GM23338 (cell line): ENCODE measurements around the gene ZKSCAN2. TPM values are rescaled to one million over a fixed set of nuclear protein-coding genes. Genes with fewer than 3 reads are reported as not detected.

Source experiments
- ATAC-seq: fragments of 200-7000 bp; cut with Tn5 transposase; 3 replicates; pipeline ENCODE4 v1.9.1; 2020
- DNase-seq: peaks from one replicate; pipeline ENCODE4 v3.0.0-alpha.2; 2015; ENCODE audit warnings: low spot score
- H2AFZ ChIP-seq: fragments of 200-600 bp; sonication (generic); 2 replicates; pipeline ENCODE4 v1.8.0; 2016; ENCODE audit warnings: antibody characterized with exemption, mild to moderate bottlenecking, moderate library complexity
- H3F3A ChIP-seq: fragments of 200-600 bp; sonication (generic); replicated peaks from 2 replicates; pipeline ENCODE4 v1.8.0; 2017; ENCODE audit warnings: antibody characterized with exemption, mixed run types, low read depth
- H3K27ac ChIP-seq: fragments of 200-600 bp; sonication (generic); 2 replicates; pipeline ENCODE4 v1.6.1; 2016; ENCODE audit warnings: low read depth
- H3K27me3 ChIP-seq: fragments of 200-600 bp; sonication (generic); 2 replicates; pipeline ENCODE4 v1.8.0; 2016; ENCODE audit warnings: mild to moderate bottlenecking, mixed run types, moderate library complexity; ENCODE audit not compliant: insufficient read depth
- H3K36me3 ChIP-seq: fragments of 200-600 bp; sonication (generic); 2 replicates; pipeline ENCODE4 v1.8.0; 2016; ENCODE audit warnings: mild to moderate bottlenecking; ENCODE audit not compliant: insufficient read depth
- H3K4me1 ChIP-seq: fragments of 200-600 bp; sonication (generic); 2 replicates; pipeline ENCODE4 v1.8.0; 2016; ENCODE audit warnings: mild to moderate bottlenecking, moderate library complexity; ENCODE audit not compliant: insufficient read depth
- H3K4me2 ChIP-seq: fragments of 200-600 bp; sonication (generic); 2 replicates; pipeline ENCODE4 v1.7.1; 2017; ENCODE audit warnings: mixed run types
- H3K4me3 ChIP-seq: fragments of 200-600 bp; sonication (generic); 2 replicates; pipeline ENCODE4 v1.6.1; 2016; ENCODE audit warnings: mixed run types
- H3K79me2 ChIP-seq: fragments of 200-600 bp; sonication (generic); replicated peaks from 2 replicates; pipeline ENCODE4 v1.8.0; 2017; ENCODE audit warnings: mild to moderate bottlenecking; ENCODE audit not compliant: insufficient read depth
- H3K9me2 ChIP-seq: fragments of 200-600 bp; sonication (generic); 2 replicates; pipeline ENCODE4 v1.8.0; 2017; ENCODE audit not compliant: insufficient read depth
- H4K20me1 ChIP-seq: fragments of 200-600 bp; sonication (generic); replicated peaks from 2 replicates; pipeline ENCODE4 v1.8.0; 2017; ENCODE audit warnings: mild to moderate bottlenecking; ENCODE audit not compliant: insufficient read depth
- H3K27ac Mint-ChIP-seq: 2 replicates; pipeline ENCODE4 v1.8.0; 2020; ENCODE audit warnings: inconsistent platforms, mild to moderate bottlenecking, moderate library complexity, mixed read lengths
- H3K27me3 Mint-ChIP-seq: 3 replicates; pipeline ENCODE4 v1.8.0; 2022; ENCODE audit warnings: low read depth, mild to moderate bottlenecking, moderate library complexity, mixed read lengths, inconsistent platforms; ENCODE audit not compliant: insufficient read depth, poor library complexity
- H3K36me3 Mint-ChIP-seq: 3 replicates; pipeline ENCODE4 v1.8.0; 2021; ENCODE audit warnings: low read depth, mild to moderate bottlenecking, inconsistent platforms, moderate library complexity, mixed read lengths
- H3K4me1 Mint-ChIP-seq: 3 replicates; pipeline ENCODE4 v1.8.0; 2020; ENCODE audit warnings: mild to moderate bottlenecking, inconsistent platforms, mixed read lengths
- H3K4me3 Mint-ChIP-seq: 3 replicates; pipeline ENCODE4 v1.8.0; 2021; ENCODE audit warnings: moderate library complexity, mild to moderate bottlenecking, inconsistent platforms, mixed read lengths
- H3K9me3 Mint-ChIP-seq: 3 replicates; pipeline ENCODE4 v1.8.0; 2020; ENCODE audit warnings: moderate library complexity, mild to moderate bottlenecking, inconsistent platforms, mixed read lengths
- CREB1 ChIP-seq: fragments of 250-450 bp; sonication (Bioruptor Pico); IDR thresholded peaks from 2 replicates; pipeline ENCODE4 v1.5.0; 2020; ENCODE audit warnings: low read depth, mild to moderate bottlenecking, moderate library complexity
- EZH2 ChIP-seq: fragments of 200-600 bp; sonication (generic); IDR thresholded peaks from one replicate; pipeline ENCODE4 v1.8.0; 2017; ENCODE audit warnings: antibody characterized with exemption, mild to moderate bottlenecking, low read depth; ENCODE audit not compliant: unreplicated experiment
- EZH2phosphoT487 ChIP-seq: fragments of 200-600 bp; sonication (generic); IDR thresholded peaks from one replicate; pipeline ENCODE4 v1.8.1; 2018; ENCODE audit warnings: antibody characterized with exemption; ENCODE audit not compliant: unreplicated experiment
- JUNB ChIP-seq: IDR thresholded peaks from one replicate; pipeline ENCODE4 v1.6.1; 2016; ENCODE audit warnings: antibody characterized with exemption; ENCODE audit not compliant: unreplicated experiment
- NANOG ChIP-seq: IDR thresholded peaks from 2 replicates; pipeline ENCODE4 v1.6.1; 2016; ENCODE audit warnings: antibody characterized with exemption, borderline replicate concordance
- POLR2AphosphoS5 ChIP-seq: IDR thresholded peaks from 2 replicates; pipeline ENCODE4 v1.6.1; 2016; ENCODE audit warnings: antibody characterized with exemption, low read depth
- STAT1 ChIP-seq: IDR thresholded peaks from one replicate; pipeline ENCODE4 v1.6.1; 2016; ENCODE audit warnings: antibody characterized with exemption; ENCODE audit not compliant: unreplicated experiment
- ZNF114 ChIP-seq: fragments of 250-450 bp; sonication (Bioruptor Pico); IDR thresholded peaks from 2 replicates; pipeline ENCODE4 v1.5.0; 2020; ENCODE audit warnings: mild to moderate bottlenecking, moderate library complexity
- ZNF331 ChIP-seq: fragments of 250-450 bp; sonication (Bioruptor Pico); IDR thresholded peaks from 2 replicates; pipeline ENCODE4 v1.5.0; 2020; ENCODE audit warnings: low read depth, mild to moderate bottlenecking, moderate library complexity
- polyA plus RNA-seq: library from polyadenylated mRNA; unstranded; fragments of >200 nt; fragmentation: Nextera tagmentation; extraction: Ambion mirVana; gene quantifications from 2 replicates; pipeline ENCODE4 v1.2.1, GENCODE V29; 2016
- total RNA-seq: library from RNA; depleted of rRNA; stranded (reverse); fragments of >200 nt; shearing (Covaris generic); gene quantifications from 2 replicates; pipeline ENCODE4 v1.2.3, GENCODE V29; 2014
- TF ChIP-seq, protein P1 (sequence below), 2 experiments: fragments of 200-600 bp in 1 of 2; sonication (generic) in 1 of 2; conservative IDR thresholded peaks; 2 replicates each; pipeline versions ENCODE4 v1.5.1 to v1.6.1; 2016 to 2017; ENCODE audit warnings: antibody characterized with exemption in 2 of 2, low read depth in 2 of 2, mild to moderate bottlenecking in 2 of 2, moderate library complexity in 1 of 2
- TF ChIP-seq, protein P2 (sequence below): fragments of 250-450 bp; sonication (Bioruptor Pico); IDR thresholded peaks from 2 replicates; pipeline ENCODE4 v1.5.0; 2020; ENCODE audit warnings: mild to moderate bottlenecking, moderate library complexity
- TF ChIP-seq, protein P3 (sequence below): IDR thresholded peaks from one replicate; pipeline ENCODE4 v1.6.1; 2018; ENCODE audit warnings: antibody characterized with exemption; ENCODE audit not compliant: unreplicated experiment
- TF ChIP-seq, protein P4 (sequence below): IDR thresholded peaks from 2 replicates; pipeline ENCODE4 v1.6.1; 2016; ENCODE audit warnings: antibody characterized with exemption

The ZKSCAN2 gene
- total and polyA plus RNA-seq, 2 experiments from 2014 or later, result 2.0 to 8.8 TPM

DNA sequence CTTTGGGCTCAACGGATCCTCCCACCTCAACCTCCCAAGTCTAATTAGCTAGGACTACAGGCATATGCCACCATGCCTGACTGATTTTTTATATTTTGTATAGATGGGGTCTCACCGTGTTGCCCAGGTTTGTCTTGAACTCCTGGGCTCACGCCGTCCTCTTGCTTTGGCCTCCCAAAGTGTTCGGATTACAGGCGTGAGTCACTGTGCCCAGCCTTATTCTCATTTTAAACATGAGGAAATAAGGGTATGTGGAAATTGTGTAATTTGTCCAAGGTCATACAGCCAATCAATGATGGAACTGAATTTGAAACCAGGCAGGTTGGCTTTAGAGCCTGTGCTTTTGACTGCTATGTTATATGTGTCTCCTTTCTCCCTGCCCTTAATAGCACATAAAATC is 68.3 kb downstream of the ZKSCAN2 start:
- H3K27me3 ChIP-seq, result no peaks in the 10 kb centered on the region
- Mint-ChIP-seq H3K4me3 (no peak overlapping the region), H3K4me1 (no peaks in the 10 kb centered on the region)

More for the DNA sequence above, 68.3 kb downstream of the ZKSCAN2 start:
- Mint-ChIP-seq H3K27me3 (peaks cover 6% of the 10 kb centered on the region), H3K36me3 (no peaks in the 10 kb centered on the region), H3K27ac (no peak overlapping the region), H3K9me3 (no peaks in the 10 kb centered on the region)
- Histone ChIP-seq H3K9me2 (0 out of 2 replicates have a peak, but pooled peaks cover 3% of the 10 kb centered on the region), H3K79me2 (no peaks in the 10 kb centered on the region), H3K4me3 (no peak overlapping the region), H4K20me1 (no peaks in the 10 kb centered on the region; the same call in 1 of the 2 replicates), H3K4me2 (no peak overlapping the region), H2AFZ (no peak overlapping the region), H3K4me1 (no peaks in the 10 kb centered on the region), H3K36me3 (no peaks in the 10 kb centered on the region), H3F3A (no peaks in the 10 kb centered on the region), H3K27ac (no peak overlapping the region)
- TF ChIP-seq ZNF114 (CRISPR knock-in tag), result no peak
- TF ChIP-seq NANOG, result no peak
- TF ChIP-seq ZNF331 (CRISPR knock-in tag), result no peak
- TF ChIP-seq JUNB, result no peak
- TF ChIP-seq EZH2phosphoT487, result no peak
- TF ChIP-seq, protein P1, sequence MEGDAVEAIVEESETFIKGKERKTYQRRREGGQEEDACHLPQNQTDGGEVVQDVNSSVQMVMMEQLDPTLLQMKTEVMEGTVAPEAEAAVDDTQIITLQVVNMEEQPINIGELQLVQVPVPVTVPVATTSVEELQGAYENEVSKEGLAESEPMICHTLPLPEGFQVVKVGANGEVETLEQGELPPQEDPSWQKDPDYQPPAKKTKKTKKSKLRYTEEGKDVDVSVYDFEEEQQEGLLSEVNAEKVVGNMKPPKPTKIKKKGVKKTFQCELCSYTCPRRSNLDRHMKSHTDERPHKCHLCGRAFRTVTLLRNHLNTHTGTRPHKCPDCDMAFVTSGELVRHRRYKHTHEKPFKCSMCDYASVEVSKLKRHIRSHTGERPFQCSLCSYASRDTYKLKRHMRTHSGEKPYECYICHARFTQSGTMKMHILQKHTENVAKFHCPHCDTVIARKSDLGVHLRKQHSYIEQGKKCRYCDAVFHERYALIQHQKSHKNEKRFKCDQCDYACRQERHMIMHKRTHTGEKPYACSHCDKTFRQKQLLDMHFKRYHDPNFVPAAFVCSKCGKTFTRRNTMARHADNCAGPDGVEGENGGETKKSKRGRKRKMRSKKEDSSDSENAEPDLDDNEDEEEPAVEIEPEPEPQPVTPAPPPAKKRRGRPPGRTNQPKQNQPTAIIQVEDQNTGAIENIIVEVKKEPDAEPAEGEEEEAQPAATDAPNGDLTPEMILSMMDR (conservative IDR thresholded peaks at IDR 0.05; ENCODE audit: low read depth in 2 of 2), result no peak
- TF ChIP-seq, protein P2, sequence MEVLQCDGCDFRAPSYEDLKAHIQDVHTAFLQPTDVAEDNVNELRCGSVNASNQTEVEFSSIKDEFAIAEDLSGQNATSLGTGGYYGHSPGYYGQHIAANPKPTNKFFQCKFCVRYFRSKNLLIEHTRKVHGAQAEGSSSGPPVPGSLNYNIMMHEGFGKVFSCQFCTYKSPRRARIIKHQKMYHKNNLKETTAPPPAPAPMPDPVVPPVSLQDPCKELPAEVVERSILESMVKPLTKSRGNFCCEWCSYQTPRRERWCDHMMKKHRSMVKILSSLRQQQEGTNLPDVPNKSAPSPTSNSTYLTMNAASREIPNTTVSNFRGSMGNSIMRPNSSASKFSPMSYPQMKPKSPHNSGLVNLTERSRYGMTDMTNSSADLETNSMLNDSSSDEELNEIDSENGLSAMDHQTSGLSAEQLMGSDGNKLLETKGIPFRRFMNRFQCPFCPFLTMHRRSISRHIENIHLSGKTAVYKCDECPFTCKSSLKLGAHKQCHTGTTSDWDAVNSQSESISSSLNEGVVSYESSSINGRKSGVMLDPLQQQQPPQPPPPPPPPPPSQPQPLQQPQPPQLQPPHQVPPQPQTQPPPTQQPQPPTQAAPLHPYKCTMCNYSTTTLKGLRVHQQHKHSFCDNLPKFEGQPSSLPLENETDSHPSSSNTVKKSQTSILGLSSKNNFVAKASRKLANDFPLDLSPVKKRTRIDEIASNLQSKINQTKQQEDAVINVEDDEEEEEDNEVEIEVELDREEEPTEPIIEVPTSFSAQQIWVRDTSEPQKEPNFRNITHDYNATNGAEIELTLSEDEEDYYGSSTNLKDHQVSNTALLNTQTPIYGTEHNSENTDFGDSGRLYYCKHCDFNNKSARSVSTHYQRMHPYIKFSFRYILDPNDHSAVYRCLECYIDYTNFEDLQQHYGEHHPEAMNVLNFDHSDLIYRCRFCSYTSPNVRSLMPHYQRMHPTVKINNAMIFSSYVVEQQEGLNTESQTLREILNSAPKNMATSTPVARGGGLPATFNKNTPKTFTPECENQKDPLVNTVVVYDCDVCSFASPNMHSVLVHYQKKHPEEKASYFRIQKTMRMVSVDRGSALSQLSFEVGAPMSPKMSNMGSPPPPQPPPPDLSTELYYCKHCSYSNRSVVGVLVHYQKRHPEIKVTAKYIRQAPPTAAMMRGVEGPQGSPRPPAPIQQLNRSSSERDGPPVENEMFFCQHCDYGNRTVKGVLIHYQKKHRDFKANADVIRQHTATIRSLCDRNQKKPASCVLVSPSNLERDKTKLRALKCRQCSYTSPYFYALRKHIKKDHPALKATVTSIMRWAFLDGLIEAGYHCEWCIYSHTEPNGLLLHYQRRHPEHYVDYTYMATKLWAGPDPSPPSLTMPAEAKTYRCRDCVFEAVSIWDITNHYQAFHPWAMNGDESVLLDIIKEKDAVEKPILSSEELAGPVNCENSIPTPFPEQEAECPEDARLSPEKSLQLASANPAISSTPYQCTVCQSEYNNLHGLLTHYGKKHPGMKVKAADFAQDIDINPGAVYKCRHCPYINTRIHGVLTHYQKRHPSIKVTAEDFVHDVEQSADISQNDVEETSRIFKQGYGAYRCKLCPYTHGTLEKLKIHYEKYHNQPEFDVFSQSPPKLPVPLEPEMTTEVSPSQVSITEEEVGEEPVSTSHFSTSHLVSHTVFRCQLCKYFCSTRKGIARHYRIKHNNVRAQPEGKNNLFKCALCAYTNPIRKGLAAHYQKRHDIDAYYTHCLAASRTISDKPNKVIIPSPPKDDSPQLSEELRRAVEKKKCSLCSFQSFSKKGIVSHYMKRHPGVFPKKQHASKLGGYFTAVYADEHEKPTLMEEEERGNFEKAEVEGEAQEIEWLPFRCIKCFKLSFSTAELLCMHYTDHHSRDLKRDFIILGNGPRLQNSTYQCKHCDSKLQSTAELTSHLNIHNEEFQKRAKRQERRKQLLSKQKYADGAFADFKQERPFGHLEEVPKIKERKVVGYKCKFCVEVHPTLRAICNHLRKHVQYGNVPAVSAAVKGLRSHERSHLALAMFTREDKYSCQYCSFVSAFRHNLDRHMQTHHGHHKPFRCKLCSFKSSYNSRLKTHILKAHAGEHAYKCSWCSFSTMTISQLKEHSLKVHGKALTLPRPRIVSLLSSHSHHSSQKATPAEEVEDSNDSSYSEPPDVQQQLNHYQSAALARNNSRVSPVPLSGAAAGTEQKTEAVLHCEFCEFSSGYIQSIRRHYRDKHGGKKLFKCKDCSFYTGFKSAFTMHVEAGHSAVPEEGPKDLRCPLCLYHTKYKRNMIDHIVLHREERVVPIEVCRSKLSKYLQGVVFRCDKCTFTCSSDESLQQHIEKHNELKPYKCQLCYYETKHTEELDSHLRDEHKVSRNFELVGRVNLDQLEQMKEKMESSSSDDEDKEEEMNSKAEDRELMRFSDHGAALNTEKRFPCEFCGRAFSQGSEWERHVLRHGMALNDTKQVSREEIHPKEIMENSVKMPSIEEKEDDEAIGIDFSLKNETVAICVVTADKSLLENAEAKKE (CRISPR knock-in tag), result no peak
- TF ChIP-seq, protein P3, sequence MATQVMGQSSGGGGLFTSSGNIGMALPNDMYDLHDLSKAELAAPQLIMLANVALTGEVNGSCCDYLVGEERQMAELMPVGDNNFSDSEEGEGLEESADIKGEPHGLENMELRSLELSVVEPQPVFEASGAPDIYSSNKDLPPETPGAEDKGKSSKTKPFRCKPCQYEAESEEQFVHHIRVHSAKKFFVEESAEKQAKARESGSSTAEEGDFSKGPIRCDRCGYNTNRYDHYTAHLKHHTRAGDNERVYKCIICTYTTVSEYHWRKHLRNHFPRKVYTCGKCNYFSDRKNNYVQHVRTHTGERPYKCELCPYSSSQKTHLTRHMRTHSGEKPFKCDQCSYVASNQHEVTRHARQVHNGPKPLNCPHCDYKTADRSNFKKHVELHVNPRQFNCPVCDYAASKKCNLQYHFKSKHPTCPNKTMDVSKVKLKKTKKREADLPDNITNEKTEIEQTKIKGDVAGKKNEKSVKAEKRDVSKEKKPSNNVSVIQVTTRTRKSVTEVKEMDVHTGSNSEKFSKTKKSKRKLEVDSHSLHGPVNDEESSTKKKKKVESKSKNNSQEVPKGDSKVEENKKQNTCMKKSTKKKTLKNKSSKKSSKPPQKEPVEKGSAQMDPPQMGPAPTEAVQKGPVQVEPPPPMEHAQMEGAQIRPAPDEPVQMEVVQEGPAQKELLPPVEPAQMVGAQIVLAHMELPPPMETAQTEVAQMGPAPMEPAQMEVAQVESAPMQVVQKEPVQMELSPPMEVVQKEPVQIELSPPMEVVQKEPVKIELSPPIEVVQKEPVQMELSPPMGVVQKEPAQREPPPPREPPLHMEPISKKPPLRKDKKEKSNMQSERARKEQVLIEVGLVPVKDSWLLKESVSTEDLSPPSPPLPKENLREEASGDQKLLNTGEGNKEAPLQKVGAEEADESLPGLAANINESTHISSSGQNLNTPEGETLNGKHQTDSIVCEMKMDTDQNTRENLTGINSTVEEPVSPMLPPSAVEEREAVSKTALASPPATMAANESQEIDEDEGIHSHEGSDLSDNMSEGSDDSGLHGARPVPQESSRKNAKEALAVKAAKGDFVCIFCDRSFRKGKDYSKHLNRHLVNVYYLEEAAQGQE, result no peak
- TF ChIP-seq POLR2AphosphoS5, result no peak
- TF ChIP-seq, protein P4, sequence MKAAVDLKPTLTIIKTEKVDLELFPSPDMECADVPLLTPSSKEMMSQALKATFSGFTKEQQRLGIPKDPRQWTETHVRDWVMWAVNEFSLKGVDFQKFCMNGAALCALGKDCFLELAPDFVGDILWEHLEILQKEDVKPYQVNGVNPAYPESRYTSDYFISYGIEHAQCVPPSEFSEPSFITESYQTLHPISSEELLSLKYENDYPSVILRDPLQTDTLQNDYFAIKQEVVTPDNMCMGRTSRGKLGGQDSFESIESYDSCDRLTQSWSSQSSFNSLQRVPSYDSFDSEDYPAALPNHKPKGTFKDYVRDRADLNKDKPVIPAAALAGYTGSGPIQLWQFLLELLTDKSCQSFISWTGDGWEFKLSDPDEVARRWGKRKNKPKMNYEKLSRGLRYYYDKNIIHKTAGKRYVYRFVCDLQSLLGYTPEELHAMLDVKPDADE, result no peak
- no peak for TF ChIP-seq EZH2
- no peak for TF ChIP-seq CREB1 (CRISPR knock-in tag)
- TF ChIP-seq STAT1, result no peak
- DNase-seq (no peak), ATAC-seq (no peak)
